Liver (tissue), 9 donors: ENCODE results near the gene ATP10D. TPM values are rescaled to one million over a fixed set of nuclear protein-coding genes. Genes with fewer than 3 reads are reported as not detected.

ENCODE experiments used
- DNase-seq: peaks from one replicate; pipeline ENCODE4 v3.0.0-alpha.2; 2017; ENCODE audit warnings: low spot score
- H3K27ac ChIP-seq, 2 donors: one replicate each; pipeline ENCODE4 v1.7.0; 2013; ENCODE audit warnings: inconsistent platforms in 2 of 2, low read length in 2 of 2, control low read depth in 1 of 2, low read depth in 1 of 2, mild to moderate bottlenecking in 1 of 2
- H3K27me3 ChIP-seq, 4 donors: one replicate each; pipeline versions ENCODE4 v1.6.1 to v1.7.0; 2013; ENCODE audit warnings: low read length in 3 of 4, inconsistent platforms in 1 of 4, mild to moderate bottlenecking in 1 of 4, moderate library complexity in 1 of 4; ENCODE audit not compliant: control insufficient read depth in 4 of 4, insufficient read depth in 4 of 4
- H3K36me3 ChIP-seq, 4 donors: one replicate each; pipeline versions ENCODE4 v1.6.1 to v1.7.0; 2013; ENCODE audit warnings: low read length in 3 of 4, mild to moderate bottlenecking in 3 of 4, low read depth in 1 of 4, moderate library complexity in 1 of 4; ENCODE audit not compliant: control insufficient read depth in 4 of 4, insufficient read depth in 3 of 4
- H3K4me1 ChIP-seq, 4 donors: one replicate each; pipeline versions ENCODE4 v1.6.1 to v1.7.0; 2013; ENCODE audit warnings: low read length in 3 of 4, mild to moderate bottlenecking in 3 of 4, moderate library complexity in 1 of 4; ENCODE audit not compliant: control insufficient read depth in 4 of 4, insufficient read depth in 4 of 4
- H3K4me3 ChIP-seq, 3 donors: one replicate each; pipeline versions ENCODE4 v1.6.1 to v1.7.0; 2013; ENCODE audit warnings: low read length in 3 of 3, control low read depth in 1 of 3, low read depth in 1 of 3, mild to moderate bottlenecking in 1 of 3
- H3K9ac ChIP-seq, 2 donors: one replicate each; pipeline ENCODE4 v1.7.0; 2013; ENCODE audit warnings: low read length in 2 of 2, mild to moderate bottlenecking in 2 of 2, moderate library complexity in 2 of 2, control low read depth in 1 of 2, low read depth in 1 of 2
- H3K9me3 ChIP-seq, 4 donors: one replicate each; pipeline versions ENCODE4 v1.6.1 to v1.7.0; 2013; ENCODE audit warnings: low read length in 3 of 4; ENCODE audit not compliant: control insufficient read depth in 4 of 4
- ATF3 ChIP-seq: IDR thresholded peaks from 2 replicates; pipeline ENCODE4 v1.6.1; 2016; ENCODE audit warnings: antibody characterized with exemption
- FOXA1 ChIP-seq: IDR thresholded peaks from 2 replicates; pipeline ENCODE4 v1.6.1; 2016; ENCODE audit warnings: antibody characterized with exemption
- GABPA ChIP-seq, 2 donors: IDR thresholded peaks in 1 of 2; conservative IDR thresholded peaks in 1 of 2; 2 replicates each; pipeline ENCODE4 v1.6.1; 2016; ENCODE audit warnings: antibody characterized with exemption in 2 of 2, mild to moderate bottlenecking in 1 of 2, moderate library complexity in 1 of 2
- HNF4A ChIP-seq, 2 donors: conservative IDR thresholded peaks; 2 replicates each; pipeline ENCODE4 v1.6.1; 2016; ENCODE audit warnings: antibody characterized with exemption in 2 of 2, mild to moderate bottlenecking in 2 of 2
- HNF4G ChIP-seq: IDR thresholded peaks from 2 replicates; pipeline ENCODE4 v1.6.1; 2016; ENCODE audit warnings: antibody characterized with exemption
- MAX ChIP-seq: IDR thresholded peaks from 2 replicates; pipeline ENCODE4 v1.6.1; 2016; ENCODE audit warnings: antibody characterized with exemption
- RAD21 ChIP-seq, 2 donors: IDR thresholded peaks; 2 replicates each; pipeline ENCODE4 v1.6.1; 2016; ENCODE audit warnings: antibody characterized with exemption in 2 of 2, mild to moderate bottlenecking in 2 of 2
- RXRA ChIP-seq, 2 donors: IDR thresholded peaks; 2 replicates each; pipeline ENCODE4 v1.6.1; 2017 to 2018; ENCODE audit warnings: antibody characterized with exemption in 2 of 2, mild to moderate bottlenecking in 1 of 2
- SP1 ChIP-seq: IDR thresholded peaks from 2 replicates; pipeline ENCODE4 v1.6.1; 2018; ENCODE audit warnings: antibody characterized with exemption, mild to moderate bottlenecking
- TAF1 ChIP-seq: conservative IDR thresholded peaks from 2 replicates; pipeline ENCODE4 v1.6.1; 2016; ENCODE audit warnings: antibody characterized with exemption, mild to moderate bottlenecking
- YY1 ChIP-seq: IDR thresholded peaks from 2 replicates; pipeline ENCODE4 v1.6.1; 2016; ENCODE audit warnings: antibody characterized with exemption, mild to moderate bottlenecking
- ZBTB33 ChIP-seq: IDR thresholded peaks from 2 replicates; pipeline ENCODE4 v1.6.1; 2016; ENCODE audit warnings: antibody characterized with exemption
- WGBS: extraction: QIAGEN DNeasy Blood & Tissue Kit; methylation state at CpG from one replicate; pipeline ENCODE4 v1.1.7; 2013; 5-methylcytosine and 5-hydroxymethylcytosine counted together
- polyA plus RNA-seq, 2 donors: library from polyadenylated mRNA; stranded (reverse) in 1 of 2; unstranded in 1 of 2; fragments of 200-250 nt in 1 of 2; fragments of >200 nt in 1 of 2; fragmentation: Nextera tagmentation in 1 of 2; extraction: Ambion mirVana in 1 of 2; gene quantifications; one replicate each; pipeline versions ENCODE4 v1.2.1 to v1.2.3, GENCODE V29; 2013 to 2015
- total RNA-seq, 2 donors: library from RNA; depleted of rRNA; stranded (reverse); fragments of >200 nt; gene quantifications; one replicate each; pipeline ENCODE4 v1.2.3, GENCODE V29; 2014
- donor health status: healthy.
- donor health status: healthy.
- donor health status: healthy.
- donor health status: healthy.
- donor health status: healthy.

The ATP10D gene
- total and polyA plus RNA-seq, 4 donors: 4.3 to 13.6 (median 7.4) TPM

GRCh38 chr4:47557255-47557654 is 72.2 kb downstream of the ATP10D start:
- Histone ChIP-seq H3K9me3 (no peaks in the 10 kb centered on the region), H3K27me3 (no peaks in the 10 kb centered on the region), H3K27ac (no peak overlapping the region), H3K36me3 (peaks cover 0 to 8% (median under 1%) of the 10 kb centered on the region in 4 donors), H3K9ac (no peak overlapping the region), H3K4me1 (peaks cover 0 to 10% (median 7%) of the 10 kb centered on the region in 4 donors), H3K4me3 (no peak overlapping the region)
- no peak for DNase-seq
- TF ChIP-seq FOXA1 (no peak), GABPA (IDR thresholded peaks at IDR 0.05 in 1 of 2, conservative IDR thresholded peaks at IDR 0.05 in 1 of 2) (no peak), ATF3 (no peak), HNF4A (conservative IDR thresholded peaks at IDR 0.05) (no peak), MAX (no peak), RAD21 (IDR thresholded peaks at IDR 0.05) (no peak)
- 99% methylated on average over 2 of the region's 2 CpGs for WGBS

- Histone ChIP-seq H3K27me3 (no peaks in the 10 kb centered on the region), H3K27ac (no peak overlapping the region), H3K4me3 (no peak overlapping the region), H3K9ac (no peak overlapping the region), H3K4me1 (peaks cover 0 to 13% (median 7%) of the 10 kb centered on the region in 4 donors), H3K36me3 (no peaks in the 10 kb centered on the region), H3K9me3 (no peaks in the 10 kb centered on the region)
- TF ChIP-seq RAD21 (IDR thresholded peaks at IDR 0.05) (no peak), TAF1 (no peak), FOXA1 (no peak), ATF3 (no peak), YY1 (no peak)
- 94% methylated on average over 1 of the region's 1 CpG for WGBS
- no peak for DNase-seq
Measured at GRCh38 chr4:47560682-47561081, 75.6 kb downstream of the ATP10D start.

- TF ChIP-seq ZBTB33 (peak; percentile 34), HNF4A (conservative IDR thresholded peaks at IDR 0.05) (peak; percentile 17 to 28), SP1 (peak; percentile 58), RXRA (IDR thresholded peaks at IDR 0.05) (peak; percentile 75 to 77), RAD21 (IDR thresholded peaks at IDR 0.05) (no peak), HNF4G (no peak), FOXA1 (no peak), YY1 (peak; percentile 67)
- Histone ChIP-seq H3K9me3 (no peaks in the 10 kb centered on the region), H3K36me3 (no peaks in the 10 kb centered on the region), H3K27me3 (no peaks in the 10 kb centered on the region), H3K4me3 (no peak overlapping the region), H3K27ac (no peak overlapping the region), H3K9ac (no peak overlapping the region), H3K4me1 (peaks cover 0 to 13% (median 7%) of the 10 kb centered on the region in 4 donors)
- WGBS: 10% methylated on average over 1 of the region's 1 CpG
- no peak for DNase-seq
Measured at GRCh38 chr4:47561331-47561730, 76.3 kb downstream of the ATP10D start.
